GM19395 (cell line): Measurements from ENCODE around the gene TNFRSF19.

ENCODE experiments used
- ATAC-seq: cut with Tn5 transposase; IDR thresholded peaks from one replicate; pipeline ENCODE4 v1.9.1; 2021; ENCODE audit warnings: mild to moderate bottlenecking, moderate library complexity; ENCODE audit not compliant: unreplicated experiment

Gene TNFRSF19

GRCh38 chr13:23626700-23627099 lies 56.5 kb downstream of the TNFRSF19 start:
- no peak for ATAC-seq

DNA sequence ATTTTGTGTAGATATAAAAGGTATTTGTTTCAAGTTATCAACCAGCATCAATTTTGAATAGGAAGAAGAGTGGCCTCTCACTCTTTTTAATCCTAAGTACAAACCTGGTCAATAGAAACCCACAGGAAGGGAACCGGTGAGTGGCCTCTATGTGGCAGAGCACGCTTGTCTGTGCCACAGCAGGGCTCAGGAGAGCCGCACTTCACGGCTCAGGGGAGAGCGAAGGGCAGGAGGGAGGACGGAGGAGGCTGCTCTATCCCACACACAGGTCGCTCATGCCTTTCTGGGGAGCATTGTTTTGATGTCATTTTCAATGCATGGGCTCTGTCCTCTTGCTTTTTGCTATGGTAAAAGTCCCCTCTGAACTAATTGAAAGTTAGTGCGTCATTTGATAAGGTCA lies 57.2 kb downstream of the TNFRSF19 start:
- ATAC-seq = no peak

DNA sequence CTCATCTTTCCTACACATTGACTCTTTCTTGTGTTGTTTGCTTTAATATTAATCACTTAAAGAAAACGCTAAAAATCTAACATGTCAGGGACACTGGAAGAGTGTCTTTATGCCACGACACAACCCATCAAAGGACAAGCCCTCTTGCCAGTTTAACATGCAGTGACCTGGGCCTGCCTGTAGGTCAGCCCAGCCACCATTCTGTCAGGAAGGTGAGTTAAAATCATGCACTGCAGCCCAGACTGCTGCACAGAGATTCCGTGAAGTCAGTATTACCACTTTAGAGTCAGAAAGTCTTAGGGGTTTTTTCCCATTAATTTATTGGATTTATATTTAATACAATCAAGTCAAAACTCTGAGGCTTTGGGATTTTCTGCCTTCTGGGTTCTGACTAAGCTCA lies 58.0 kb downstream of the TNFRSF19 start:
- ATAC-seq = no peak

- ATAC-seq = no peak
Measured at GRCh38 chr13:23628765-23629565, 58.8 kb downstream of the TNFRSF19 start.

- ATAC-seq = no peak
Measured at GRCh38 chr13:23629566-23630272, 59.5 kb downstream of the TNFRSF19 start.

- no peak for ATAC-seq
Measured at GRCh38 chr13:23630349-23631093, 60.3 kb downstream of the TNFRSF19 start.

DNA sequence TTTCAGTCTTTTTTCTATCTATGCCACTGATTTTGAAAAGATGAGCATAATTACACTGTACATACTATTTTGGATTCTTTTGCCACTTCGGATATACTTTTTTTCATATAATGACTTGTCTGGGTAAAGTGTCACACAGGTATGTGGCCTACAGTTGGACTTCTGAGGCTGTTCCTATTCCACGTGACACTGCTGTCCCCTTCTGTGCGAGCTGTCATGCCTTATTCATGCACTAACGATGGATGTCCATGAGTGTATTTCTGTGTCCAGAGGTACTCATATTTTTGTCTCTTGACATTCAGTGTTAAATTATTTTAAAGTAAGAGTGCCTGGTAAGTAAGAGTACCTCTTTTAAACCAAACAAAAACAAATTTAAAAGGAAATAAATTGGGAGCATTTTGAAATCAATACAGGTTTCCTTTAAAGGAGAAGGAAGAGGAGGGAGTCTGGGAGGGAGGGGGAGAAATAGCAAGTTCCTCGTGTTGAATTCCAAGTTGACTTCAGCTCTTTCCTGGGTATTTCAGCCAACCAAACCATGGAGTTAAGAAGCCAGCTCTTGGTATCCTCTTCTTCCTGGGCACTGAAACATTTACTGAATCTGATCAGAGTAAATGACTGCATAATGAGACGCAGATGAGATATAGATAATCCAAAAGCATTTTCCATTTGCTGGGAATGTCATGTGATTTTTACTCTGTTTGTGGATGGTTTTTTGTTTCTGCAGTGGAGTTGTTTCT lies 61.3 kb downstream of the TNFRSF19 start:
- ATAC-seq = no peak

- ATAC-seq = no peak
Measured at GRCh38 chr13:23632048-23632582, 61.9 kb downstream of the TNFRSF19 start.

DNA sequence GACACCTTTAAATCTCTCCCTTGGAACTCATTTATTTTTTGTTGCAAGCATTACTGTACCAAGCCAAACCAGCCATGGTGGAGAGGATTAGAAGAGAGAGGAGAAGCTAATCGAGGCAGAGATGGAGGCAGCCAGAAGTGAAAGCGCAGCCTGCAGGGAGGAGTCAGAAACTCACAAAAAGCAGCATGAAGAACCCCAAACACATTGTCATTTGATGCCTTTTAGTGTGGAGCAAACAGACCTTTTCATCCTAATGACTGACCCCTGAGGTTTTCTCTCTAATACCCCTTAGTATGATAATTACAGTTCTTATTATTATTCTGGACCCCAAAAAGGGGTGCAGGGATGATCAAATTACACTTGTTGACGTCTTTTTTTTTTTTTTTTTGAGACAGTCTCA lies 62.5 kb downstream of the TNFRSF19 start:
- ATAC-seq = no peak

GRCh38 chr13:23634897-23635296 lies 64.7 kb downstream of the TNFRSF19 start:
- no peak for ATAC-seq

DNA sequence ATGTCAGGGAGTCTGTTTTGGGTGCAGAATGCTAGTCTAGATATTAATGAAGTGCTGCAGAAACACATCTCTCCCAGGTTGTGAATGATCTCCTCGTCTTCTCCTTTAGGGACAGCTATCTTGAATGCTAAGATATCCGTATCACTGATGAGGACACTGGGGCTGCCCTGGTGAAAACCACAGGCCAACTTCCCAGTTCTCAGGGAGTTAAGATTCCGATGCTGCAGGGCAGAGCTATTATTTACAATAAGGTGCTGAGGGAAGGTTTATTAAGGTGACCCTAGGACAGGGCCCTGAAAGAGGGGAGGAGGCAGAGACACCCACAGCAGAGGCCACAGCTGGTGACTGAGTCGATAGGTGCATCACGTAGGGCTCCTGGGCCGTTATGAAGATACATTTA lies 66.1 kb downstream of the TNFRSF19 start:
- no peak for ATAC-seq

- ATAC-seq = no peak
Measured at GRCh38 chr13:23637829-23638228, 67.6 kb downstream of the TNFRSF19 start.

DNA sequence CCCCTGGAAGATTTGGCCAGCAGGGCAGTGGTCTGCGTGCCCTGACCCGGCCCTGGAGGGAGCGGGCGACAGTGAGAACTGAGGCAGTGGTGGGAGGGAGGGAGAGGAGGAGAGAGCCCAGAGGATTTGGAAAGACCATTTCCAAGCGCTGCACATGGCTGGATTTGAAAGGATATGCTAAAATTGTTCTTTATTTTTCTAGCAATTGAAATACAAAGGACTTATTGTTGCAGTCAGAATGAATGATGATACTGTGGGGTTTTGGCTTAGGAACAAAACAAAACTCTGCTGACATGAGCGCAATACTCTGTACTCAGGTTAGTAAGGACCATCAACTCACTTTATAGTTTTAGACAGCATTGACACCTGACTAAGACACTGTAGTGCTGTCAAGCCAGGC lies 69.5 kb downstream of the TNFRSF19 start:
- ATAC-seq = no peak

GRCh38 chr13:23642110-23642509 lies 71.9 kb downstream of the TNFRSF19 start:
- no peak for ATAC-seq

GRCh38 chr13:23643338-23644125 lies 73.3 kb downstream of the TNFRSF19 start:
- no peak for ATAC-seq

GRCh38 chr13:23644126-23644419 lies 73.9 kb downstream of the TNFRSF19 start:
- ATAC-seq = no peak

GRCh38 chr13:23644527-23645138 lies 74.4 kb downstream of the TNFRSF19 start:
- ATAC-seq = no peak

- ATAC-seq = no peak
Measured at GRCh38 chr13:23645851-23646250, 75.6 kb downstream of the TNFRSF19 start.

DNA sequence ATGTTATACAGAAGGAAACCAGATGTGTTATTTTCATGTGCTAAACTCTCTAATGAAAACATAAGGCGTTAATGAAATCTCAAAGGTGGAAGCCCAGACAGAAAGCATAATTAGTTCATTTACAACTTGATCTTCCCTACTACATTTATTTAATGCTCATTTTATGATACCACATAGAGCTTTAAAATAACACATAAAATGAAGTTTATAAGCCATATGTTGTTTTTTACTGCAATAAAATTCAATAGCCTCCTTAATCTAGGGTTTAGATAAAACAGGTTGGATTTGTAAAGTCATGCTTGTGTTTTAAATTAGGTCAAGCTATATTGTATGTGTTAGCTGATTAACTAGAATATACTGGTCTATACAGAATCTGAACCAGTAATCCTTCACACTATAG lies 81.2 kb downstream of the TNFRSF19 start:
- ATAC-seq = no peak

DNA sequence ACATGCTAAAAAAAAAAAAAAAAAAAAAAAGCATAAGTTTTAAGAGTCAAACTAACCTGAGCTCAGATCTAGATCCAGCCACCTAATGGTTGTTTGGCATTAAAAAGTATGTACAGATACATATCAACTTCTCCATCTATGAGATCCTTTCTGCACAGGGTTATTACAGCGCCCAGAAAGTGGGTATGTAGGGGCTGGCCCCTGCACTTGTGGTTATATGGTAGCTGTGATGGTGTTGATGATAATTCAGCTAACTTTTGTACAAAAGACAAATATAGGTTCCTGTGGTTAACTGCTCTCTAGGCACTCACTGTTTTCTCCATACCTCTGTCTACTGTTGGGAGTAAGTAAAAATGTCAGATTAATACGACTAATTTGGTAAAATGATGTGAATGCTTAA lies 81.7 kb downstream of the TNFRSF19 start:
- ATAC-seq = no peak
